GM04504 (cell line): ENCODE results near the gene ANGPTL2.
"Not testable (repeated sequence)": the region's sequence is repeated elsewhere in the genome, so short reads cannot be mapped to it uniquely, and the experiment has no call there.

Experiments used
- DNase-seq: peaks from one replicate; pipeline ENCODE4 v3.0.0-alpha.2; 2012; ENCODE audit warnings: low read depth

The ANGPTL2 gene

GRCh38 chr9:127122176-127123063 lies at the start of gene ANGPTL2:
Gene ANGPTL2, minus strand, starts transcription at chr9:127122635. Its CDS starts 13,904 bp downstream, at chr9:127108731.
- DNase-seq, result peak; percentile 91

- not testable (repeated sequence) for DNase-seq
Observed at GRCh38 chr9:127171348-127171747, 48.9 kb upstream of the ANGPTL2 start.

DNA sequence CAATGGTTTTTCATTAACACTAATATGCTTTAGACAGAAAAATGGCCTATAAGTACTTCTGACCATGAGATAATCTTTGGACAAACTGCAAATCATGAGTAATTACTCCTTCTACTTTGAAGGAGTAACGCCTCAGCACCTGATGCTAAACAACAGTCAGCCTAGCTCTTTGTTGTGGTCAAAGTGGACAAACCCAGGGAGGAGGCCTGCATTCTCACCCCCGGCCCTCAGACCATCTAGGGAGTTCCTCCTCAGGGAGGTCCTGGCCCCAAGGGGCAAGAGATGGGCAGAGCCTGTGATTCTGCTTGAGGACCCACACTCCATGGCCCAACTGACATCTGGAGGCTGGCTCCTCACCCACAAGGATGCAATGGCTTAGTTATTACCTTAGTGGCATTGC lies 48.2 kb upstream of the ANGPTL2 start:
- no peak for DNase-seq

GRCh38 chr9:127170103-127170502 lies 47.7 kb upstream of the ANGPTL2 start:
- no peak for DNase-seq

GRCh38 chr9:127169575-127169883 lies 47.1 kb upstream of the ANGPTL2 start:
- no peak for DNase-seq

- DNase-seq, result no peak
Observed at GRCh38 chr9:127168756-127169574, 46.5 kb upstream of the ANGPTL2 start.

GRCh38 chr9:127167560-127168326 lies 45.3 kb upstream of the ANGPTL2 start:
- DNase-seq, result no peak

DNA sequence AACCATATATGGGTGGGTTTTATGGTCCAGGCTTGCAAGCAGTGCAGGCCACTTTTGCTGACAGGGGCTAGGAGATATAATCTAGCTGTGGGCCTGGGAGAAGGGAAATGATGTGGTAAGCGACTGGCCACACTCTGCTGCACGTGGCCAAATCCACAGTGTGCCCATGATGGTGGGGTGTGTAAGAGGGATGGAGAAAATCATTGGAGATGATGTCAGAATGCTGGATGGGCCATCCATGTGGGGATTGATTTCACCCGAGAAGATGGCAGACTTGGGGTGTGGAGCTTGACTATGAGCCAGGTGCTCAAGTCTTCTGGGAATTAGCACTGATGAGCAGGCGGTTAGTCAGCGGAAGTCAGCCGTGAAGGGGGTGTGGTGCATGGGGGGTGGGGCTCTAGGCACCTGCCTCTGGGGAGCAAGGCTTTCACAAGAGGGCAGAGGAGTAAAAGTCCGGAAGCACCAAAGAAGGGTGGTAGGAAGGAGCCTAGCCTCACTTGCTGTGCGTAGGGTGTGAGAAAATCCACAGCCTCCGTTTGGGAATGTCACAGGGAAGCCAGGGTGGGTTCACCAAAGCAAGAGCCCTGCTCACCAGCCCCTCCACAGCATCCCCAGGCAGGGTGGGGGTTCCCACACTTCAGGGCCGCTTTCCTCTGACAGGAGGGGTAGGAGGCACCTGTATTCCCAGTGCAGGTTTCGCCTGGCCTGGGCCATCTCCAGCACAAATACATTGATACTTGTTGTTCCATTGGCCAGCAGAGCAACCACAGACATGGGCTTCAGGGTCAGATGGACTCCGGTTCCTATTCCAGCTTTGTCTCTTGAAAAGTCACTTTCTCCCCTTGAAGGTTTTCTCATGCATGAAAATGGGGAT lies 44.5 kb upstream of the ANGPTL2 start:
- no peak for DNase-seq

GRCh38 chr9:127166111-127166510 lies 43.7 kb upstream of the ANGPTL2 start:
- DNase-seq, result no peak

DNA sequence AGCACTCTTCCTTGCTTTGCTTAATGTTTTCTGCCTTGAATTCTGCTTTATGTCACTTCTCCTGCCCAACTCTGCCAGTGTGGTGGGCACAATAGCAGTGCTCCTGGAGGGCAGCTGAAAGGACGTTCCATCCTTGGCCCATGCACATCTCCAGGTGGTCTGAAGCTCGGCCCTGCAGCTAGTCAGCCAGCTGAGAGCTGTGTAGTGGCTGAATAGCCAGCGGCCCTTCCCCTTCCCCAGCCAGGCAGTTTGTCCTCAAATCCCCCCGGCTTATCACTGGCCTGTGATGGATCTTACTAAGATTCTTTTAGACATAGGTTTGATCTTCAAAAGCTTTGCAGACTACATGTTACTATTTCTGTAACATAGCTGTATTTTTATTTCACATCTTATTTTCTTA lies 42.7 kb upstream of the ANGPTL2 start:
- DNase-seq, result no peak

GRCh38 chr9:127163409-127163808 lies 41.0 kb upstream of the ANGPTL2 start:
- DNase-seq, result peak; percentile 55

DNA sequence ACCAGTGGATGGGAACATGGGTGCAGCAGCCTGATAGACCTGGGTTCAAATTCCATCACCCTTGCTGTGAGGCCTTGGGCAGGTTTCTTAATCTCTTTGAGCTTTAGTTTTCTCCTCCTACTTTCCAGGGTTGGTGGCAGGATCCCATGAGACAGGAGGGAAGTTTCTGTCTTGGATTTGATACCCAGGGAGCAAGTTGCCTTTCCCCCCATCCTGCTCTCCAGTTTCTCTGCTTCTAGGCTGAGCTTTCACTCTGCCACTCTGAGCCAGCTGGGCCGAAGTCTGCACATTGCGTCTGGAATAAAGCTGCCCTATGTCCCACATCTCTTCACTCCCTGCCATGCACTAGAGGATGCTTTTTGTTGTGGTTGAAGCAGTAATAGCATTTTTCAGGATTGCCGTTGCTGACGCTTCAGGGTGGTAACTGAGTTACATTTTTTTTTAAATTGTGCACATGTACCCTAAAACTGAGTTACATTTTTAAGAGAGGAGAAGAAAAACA lies 40.5 kb upstream of the ANGPTL2 start:
- no peak for DNase-seq

DNA sequence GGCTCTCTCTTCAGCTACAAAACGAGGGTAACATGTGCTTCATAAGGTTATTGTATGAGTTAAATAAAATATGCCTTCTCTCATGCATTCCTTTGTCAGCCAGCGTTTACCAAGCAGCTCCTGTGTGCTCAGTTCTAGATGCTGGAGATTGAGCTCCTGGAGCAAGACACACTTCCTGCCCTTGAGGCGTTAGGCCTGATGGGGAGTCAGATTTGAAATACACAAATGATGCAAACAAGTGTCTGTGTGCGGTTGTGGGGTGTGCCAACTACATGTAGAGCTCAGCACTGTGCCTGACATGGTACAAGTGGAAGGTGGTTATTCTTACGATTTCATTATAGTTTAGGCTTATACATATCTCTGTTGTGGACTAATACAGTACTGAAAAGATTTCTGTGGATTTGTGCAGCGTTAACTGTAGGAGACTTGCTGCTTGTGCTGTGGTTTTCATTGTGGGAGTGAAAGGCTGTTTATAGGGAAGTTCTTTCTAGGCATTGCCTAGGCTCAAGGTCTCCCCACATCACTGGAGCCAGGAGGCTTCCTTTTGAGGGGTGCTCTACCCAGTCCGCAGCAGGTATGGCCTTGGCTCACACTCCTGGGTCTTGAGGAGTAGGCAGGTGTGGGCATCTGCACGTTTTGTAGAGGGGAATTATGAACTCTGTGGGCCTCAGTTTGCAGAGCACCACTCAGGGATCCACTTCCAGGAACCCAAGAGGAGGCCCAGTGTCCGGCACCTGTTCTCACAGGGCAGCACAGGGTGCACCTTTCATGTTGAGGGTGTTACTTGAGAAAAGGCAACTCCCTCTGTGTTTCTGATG lies 39.8 kb upstream of the ANGPTL2 start:
- no peak for DNase-seq

DNA sequence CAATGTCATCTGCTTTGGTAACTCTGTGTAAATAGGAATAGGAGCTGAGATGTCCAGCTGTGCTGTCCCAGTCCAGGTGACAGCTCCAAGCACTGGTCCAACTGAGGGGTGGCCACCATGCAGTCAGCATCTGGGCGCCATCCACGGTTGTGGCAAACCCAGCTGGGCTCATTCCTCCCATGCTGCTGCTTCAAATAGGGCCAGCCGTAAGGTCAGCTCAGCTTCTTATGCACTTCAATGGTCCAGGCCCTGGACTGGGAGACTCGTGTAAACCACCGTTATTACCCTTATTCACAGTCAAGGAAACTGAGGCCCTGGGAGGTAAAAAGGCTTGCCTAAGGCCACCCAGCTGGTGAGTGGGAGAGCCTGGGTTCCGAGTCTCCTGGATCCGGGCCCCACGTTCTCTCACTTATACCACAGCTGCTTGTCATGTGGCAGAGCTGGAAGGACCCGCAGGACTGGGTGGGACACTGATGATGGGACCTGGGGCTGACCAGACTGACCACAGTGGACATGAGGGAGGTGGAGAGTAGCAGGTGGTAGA lies 38.7 kb upstream of the ANGPTL2 start:
- no peak for DNase-seq

GRCh38 chr9:127159949-127160610 lies 37.6 kb upstream of the ANGPTL2 start:
- DNase-seq, result no peak

DNA sequence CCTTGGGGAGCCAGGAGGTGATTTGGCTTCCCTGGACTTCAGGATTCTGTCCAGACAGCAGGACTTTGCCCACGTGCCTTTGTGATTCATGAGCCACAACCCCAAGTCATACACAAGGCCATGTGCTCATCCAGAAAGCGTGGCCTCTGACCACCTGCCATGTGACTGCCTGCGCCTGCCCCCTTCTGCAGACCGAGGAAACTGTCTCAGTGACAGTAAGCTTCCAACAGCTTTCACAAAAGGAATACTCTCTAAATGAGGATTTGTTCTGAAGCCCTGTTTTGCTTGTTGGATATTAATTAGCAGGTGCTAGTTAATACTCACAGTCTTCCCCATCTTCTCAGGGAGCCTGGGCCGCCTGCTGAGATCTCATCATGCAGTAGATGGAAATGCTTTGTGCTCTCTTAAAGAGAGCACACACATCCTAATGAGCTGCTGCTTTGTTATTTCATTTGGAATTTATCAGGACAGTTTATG lies 36.9 kb upstream of the ANGPTL2 start:
- DNase-seq, result peak; percentile 71

- no peak for DNase-seq
Observed at GRCh38 chr9:127158786-127159324, 36.4 kb upstream of the ANGPTL2 start.

- no peak for DNase-seq
Observed at GRCh38 chr9:127155314-127155960, 33.0 kb upstream of the ANGPTL2 start.
